T-helper 22 cell (primary cell): ENCODE measurements around the gene BCL2L12.

ENCODE experiments used
- DNase-seq: peaks from one replicate; pipeline ENCODE4 v3.0.0-alpha.2; 2020; ENCODE audit warnings: low read depth

BCL2L12 gene

DNA sequence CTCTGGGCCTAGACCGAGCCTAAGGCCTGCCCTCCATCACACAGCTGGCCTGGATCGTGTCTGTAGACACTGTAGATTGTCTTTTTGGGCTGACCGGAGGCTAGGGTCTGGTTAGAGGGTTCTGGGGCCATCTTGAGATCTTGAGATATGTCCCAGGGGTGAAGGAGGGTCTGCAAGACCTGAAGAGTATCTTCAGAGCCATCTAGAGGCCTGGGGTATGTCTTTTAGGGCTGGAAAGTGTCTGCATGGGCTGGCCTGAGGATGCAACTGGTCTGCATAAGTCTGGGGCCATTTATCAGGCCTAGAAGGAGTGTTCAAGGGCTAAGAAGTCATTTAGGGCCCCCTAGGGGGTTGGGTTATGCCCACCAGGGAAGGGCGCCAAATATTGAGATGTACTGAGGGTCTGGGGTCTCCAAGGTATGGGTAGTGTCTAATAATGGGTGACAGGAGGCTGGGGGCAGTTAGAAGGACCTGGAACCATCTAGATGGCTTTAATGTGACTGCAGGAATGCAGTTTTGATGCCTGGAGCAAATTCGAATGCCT, 23.2 kb upstream of the BCL2L12 start:
- DNase-seq, result no peak

DNA sequence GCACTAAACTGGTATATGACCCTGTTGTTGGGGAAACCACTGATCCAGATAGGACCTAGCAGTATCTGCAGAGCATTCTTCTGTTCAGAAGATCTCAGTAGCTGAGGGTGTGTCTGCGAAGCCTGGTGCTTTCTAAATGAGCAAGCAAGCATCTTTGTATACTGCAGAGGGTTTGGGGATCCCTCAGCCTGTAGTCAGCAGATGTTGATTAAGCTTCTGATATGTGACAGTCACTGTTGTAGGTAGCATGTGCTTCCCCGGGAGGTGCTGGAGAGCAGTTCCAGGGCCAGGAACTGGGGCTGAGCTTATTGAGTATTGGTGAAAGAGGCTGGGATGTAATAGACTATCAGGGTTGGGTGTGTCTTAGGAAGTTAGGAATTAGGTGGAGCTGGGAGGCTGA, 22.3 kb upstream of the BCL2L12 start:
- DNase-seq, result no peak

DNA sequence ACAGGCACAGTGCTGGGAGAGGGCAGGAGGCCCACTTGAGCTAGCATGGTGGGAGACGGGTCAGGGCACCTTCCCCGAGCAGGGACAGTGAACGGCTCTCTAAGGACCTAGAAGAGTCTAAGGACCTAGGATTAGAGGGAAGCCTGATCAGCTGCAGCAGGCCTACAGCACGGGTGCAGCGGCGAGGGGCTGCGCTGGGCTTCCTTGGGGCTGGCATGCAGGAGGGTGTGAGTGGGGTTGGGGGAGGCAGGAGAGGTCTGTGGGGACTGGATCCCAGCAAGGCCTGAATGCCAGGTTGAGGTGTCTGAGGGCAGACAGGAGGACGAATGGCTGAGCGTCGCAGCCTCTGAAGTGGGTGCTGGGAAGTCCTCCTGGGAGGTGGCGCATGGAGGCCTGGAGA, 20.1 kb upstream of the BCL2L12 start:
- no peak for DNase-seq

DNA sequence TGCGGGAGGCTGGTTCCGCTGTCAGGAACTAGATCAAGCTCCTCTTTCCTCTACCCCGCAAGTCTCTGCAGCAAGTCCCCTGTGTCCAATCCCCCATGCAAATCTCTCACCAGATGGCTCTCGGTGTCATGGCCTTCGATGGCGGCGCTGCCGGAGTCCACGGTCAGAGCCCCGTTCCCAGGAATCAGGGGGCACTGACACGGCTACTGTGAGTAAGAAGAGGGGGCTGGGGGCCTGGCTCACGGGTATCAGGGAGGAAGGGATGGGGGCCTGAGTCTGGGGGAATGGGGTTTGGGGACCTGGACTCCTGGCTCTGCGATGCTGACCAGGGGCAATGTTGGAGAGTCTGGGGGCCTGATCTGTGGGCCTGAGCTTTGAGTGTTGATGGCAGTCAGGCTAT, 19.7 kb upstream of the BCL2L12 start:
- no peak for DNase-seq

DNA sequence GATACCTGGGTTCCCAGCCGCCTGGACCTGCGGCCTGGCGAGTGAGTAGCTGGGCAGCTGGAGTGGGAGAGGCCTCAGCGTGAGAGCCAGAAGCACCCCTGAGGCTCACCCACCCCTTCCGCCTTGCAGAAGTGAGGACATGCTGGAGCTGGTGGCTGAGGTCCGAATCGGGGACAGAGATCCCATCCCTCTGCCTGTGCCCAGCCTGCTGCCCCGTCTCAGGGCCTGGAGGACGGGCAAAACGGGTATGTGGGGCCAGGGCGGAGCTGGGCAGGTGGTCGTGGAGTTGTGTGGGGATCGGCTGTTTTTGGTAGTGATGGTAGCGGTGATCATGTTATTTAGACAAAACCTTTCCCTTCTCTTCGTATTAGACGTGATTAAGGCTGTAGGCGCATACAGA, 19.1 kb upstream of the BCL2L12 start:
- no peak for DNase-seq

DNA sequence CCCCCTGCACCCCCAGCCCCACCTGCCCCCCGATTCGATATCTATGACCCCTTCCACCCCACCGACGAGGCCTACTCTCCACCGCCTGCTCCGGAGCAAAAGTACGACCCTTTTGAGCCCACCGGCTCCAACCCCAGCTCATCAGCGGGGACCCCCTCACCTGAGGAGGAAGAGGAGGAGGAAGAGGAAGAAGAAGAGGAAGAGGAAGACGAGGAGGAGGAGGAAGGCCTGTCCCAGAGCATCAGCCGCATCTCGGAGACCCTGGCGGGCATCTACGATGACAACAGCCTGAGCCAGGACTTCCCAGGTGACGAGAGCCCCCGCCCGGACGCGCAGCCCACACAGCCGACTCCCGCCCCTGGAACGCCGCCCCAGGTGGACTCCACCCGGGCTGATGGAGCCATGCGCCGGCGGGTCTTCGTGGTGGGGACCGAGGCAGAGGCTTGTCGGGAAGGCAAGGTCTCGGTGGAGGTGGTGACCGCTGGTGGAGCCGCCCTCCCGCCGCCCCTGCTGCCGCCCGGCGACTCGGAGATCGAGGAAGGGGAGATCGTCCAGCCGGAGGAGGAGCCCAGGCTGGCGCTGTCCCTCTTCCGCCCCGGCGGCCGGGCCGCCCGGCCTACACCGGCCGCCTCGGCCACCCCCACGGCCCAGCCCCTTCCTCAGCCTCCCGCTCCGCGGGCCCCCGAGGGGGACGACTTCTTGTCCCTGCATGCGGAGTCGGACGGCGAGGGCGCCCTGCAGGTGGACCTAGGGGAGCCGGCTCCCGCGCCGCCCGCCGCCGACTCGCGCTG, 14.5 kb upstream of the BCL2L12 start:
- no peak for DNase-seq

DNA sequence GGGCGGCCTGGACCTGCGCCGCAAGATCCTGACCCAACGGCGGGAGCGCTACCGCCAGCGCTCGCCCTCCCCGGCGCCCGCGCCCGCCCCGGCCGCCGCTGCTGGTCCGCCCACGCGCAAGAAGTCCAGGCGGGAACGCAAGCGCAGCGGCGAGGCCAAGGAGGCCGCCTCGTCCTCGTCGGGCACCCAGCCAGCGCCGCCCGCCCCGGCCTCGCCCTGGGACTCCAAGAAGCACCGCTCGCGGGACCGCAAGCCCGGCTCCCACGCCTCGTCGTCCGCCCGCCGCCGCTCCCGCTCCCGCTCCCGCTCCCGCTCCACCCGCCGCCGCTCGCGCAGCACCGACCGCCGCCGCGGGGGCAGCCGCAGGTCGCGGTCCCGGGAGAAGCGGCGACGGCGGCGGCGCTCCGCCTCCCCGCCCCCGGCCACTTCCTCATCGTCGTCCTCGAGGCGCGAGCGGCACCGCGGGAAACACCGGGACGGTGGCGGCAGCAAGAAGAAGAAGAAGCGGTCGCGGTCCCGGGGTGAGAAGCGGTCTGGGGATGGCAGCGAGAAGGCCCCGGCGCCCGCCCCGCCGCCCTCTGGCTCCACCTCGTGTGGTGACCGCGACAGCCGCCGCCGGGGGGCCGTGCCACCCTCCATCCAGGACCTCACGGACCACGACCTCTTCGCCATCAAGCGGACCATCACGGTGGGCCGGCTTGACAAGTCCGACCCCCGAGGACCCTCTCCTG, 13.7 kb upstream of the BCL2L12 start:
- DNase-seq, result no peak

DNA sequence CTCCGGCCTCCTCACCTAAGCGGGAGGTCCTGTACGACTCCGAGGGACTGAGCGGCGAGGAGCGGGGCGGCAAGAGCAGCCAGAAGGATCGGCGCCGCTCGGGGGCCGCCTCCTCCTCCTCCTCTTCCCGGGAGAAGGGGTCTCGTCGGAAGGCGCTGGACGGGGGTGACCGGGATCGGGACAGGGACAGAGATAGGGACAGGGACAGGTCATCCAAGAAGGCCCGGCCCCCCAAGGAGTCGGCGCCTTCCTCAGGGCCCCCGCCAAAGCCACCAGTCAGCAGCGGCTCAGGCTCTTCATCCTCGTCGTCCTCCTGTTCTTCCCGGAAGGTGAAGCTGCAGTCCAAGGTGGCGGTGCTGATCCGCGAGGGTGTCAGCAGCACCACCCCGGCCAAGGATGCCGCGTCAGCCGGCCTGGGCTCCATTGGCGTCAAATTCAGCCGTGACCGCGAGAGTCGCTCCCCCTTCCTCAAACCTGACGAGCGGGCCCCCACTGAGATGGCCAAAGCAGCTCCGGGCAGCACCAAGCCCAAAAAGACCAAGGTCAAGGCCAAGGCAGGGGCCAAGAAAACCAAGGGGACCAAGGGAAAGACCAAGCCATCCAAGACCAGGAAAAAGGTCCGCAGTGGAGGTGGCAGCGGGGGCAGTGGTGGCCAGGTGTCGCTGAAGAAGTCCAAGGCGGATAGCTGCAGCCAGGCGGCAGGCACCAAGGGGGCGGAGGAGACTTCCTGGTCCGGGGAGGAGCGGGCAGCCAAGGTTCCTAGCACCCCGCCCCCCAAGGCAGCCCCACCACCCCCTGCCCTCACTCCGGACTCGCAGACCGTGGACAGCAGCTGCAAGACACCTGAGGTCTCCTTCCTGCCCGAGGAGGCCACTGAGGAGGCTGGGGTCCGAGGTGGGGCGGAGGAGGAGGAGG, 12.9 kb upstream of the BCL2L12 start:
- DNase-seq, result no peak

DNA sequence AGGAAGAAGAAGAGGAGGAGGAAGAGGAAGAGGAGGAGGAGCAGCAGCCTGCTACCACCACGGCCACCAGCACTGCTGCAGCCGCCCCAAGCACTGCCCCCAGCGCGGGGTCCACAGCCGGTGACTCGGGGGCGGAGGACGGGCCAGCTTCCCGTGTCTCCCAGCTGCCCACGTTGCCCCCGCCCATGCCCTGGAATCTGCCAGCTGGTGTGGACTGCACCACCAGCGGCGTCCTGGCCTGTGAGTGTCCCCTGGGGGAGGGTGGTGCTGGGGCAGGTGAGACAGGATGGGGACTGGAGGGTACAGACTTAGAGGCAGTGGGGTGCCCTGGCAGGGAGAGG, 12.3 kb upstream of the BCL2L12 start:
- DNase-seq, result no peak

DNA sequence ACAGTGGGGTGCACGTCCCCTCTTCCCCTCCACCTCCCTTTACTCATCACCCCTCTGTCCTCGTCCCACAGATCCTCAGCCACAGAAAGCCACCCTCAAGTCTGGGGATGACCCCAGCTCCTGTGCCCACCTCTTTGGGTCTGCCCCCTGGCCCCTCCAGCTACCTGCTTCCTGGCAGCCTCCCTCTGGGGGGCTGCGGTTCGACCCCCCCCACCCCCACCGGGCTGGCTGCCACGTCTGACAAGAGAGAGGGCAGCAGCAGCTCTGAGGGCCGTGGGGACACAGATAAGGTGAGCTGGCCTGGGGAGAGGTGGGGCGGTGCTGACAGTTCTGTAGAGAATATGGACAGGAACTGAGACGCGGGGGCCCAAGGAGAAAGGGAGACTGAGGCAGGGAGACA, 11.2 kb upstream of the BCL2L12 start:
- DNase-seq, result no peak

DNA sequence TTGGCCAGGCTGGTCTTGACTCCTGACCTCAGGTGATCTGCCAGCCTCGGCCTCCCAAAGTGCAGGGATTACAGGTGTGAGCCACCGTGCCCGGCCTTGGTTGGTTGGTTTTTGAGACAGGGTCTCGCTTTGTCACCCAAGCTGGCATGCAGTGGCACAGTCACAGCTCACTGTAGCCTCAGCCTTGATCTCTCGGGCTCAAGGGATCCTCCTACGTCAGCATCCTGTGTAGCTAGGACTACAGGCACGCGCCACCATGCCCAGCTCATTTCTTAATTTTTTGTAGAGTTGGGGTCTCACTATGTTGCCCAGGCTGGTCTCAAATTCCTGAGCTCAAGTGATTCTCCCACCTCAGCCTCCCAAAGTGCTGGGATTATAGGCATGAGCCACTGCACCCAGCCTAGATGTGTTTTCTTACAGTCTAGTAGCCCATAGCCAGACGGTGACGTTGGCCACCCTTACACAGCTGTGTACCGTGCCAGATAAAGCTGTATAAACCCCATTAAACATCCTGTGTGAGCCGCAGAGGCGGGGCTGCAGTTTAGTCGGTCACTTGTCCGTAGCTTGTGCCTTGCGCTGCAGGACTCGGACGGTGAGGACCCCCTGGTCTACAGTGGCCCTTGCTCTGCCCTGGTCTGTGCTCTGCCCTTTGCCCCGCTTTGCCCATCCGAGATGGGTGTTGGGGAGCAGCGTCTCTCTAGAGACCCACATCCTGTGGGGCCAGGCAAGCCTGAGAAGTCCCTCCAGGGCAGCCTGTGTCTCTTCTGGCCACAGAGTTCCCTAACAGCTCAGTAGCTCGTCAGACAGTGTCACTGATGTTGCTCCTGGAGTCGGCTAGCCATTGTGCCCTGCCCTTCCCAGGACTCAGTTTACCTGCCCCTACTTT, 9.9 kb upstream of the BCL2L12 start:
- DNase-seq, result no peak

DNA sequence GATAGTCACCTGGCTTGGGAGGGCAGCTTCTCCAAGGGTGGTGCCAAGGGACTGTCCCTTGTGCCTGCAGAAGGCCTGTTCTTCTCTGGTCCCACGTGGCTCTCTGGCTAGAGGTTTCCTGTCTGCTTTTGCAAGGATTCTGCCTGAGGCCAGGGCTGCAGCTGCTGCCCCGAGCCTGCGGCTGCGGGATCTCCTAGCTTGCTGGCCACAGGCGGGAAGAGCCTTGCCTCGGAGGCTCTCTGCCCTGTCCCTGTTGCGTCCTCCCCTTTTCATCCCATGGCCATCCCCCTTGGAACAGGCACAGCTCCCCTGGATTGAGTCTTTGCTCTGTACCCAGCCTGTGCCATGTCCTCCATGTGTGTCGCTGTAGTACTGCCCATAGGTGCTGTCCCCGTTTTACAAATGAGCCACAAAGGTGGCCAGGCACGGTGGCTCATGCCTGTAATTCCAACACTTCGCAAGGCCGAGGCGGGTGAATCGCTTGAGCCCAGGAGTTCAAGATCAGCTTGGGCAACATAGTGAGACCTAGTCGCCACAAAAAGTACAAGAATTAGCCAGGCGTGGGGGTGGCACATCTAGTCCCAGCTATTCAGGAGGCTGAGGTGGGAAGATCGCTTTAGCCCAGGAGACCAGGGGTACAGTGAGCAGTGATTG, 9.2 kb upstream of the BCL2L12 start:
- no peak for DNase-seq

DNA sequence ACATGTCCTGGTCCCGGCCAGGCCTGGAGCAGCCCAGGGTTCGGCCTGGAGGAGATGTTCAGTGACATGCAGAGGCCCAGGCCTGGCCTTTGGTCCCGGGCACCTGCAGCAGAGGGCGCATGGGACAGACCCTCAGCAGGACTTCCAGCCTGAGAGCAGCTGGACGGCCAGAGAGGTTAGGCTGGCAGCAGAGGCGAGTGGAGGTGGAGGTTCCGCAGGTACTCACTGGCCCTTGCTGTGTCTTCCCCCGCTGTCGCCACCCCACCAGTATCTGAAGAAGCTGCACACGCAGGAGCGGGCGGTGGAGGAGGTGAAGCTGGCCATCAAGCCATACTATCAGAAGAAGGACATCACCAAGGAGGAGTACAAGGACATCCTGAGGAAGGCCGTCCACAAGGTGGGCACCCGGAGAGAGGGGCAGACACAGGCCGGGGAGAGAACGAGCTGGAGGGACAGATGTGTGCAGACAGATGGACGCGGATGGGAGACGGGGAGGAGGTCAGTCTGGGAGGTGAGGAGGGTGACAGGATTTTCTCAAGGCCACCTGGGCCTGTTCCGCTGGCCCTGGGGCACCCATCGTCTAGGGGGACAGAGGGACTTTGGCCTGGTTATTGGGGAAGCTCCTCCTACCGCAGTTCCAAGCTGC, 8.1 kb upstream of the BCL2L12 start:
- DNase-seq, result no peak

DNA sequence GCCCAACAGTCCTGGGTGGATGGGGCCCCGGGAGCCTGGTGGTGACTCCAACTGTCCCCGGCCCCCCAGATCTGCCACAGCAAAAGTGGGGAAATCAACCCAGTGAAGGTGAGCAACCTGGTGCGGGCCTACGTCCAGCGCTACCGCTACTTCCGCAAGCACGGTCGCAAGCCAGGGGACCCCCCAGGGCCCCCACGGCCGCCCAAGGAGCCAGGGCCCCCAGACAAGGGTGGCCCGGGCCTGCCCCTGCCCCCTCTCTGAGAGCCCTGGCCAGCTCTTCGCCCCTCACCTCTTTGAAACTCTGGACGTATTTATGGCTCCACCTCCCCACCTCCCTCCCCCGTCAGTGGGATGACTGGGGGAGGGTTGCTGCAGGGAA, 7.6 kb upstream of the BCL2L12 start:
- no peak for DNase-seq

DNA sequence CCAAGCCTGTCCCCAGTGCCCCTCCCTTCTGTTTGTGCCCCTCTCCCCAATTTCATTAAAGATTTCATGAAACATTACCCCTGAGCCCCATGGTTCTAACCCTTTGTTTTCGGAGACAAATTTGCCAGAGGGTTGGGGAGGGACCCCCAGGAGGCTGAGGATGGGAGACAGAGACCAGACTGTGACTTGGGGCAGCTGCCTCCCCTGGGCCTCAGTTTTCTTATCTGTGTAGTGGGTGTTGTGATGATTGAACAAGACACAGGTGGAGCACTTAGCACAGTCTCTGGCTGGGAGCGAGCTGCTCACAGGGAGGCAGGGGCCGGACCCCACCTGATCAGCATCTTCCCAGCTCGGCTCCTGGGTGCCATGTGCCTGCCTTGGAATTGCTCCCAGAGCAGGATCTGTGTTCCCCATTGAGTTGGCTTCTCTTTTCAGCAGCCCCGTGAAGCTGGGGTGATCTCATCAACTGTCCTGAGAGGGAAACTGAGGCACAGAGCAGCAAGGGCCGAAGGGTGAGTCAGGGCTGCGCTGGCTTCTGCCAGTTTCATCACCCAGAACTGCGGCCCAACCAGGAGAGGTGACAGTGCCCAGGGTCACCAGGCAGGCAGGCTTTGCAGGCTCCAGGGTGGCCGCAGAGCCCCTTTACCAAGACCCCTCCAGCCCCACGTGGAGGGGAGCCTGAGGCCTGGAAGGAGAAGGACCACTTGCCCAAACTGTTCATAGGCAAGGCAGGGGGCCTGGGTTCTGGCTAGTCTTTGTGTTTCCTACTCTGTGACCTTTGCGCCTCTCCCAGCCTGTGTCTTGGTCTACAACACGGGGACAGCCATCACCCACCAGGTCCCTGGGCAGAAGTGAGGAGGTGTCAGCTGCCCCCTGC, 6.9 kb upstream of the BCL2L12 start:
- DNase-seq, result no peak

DNA sequence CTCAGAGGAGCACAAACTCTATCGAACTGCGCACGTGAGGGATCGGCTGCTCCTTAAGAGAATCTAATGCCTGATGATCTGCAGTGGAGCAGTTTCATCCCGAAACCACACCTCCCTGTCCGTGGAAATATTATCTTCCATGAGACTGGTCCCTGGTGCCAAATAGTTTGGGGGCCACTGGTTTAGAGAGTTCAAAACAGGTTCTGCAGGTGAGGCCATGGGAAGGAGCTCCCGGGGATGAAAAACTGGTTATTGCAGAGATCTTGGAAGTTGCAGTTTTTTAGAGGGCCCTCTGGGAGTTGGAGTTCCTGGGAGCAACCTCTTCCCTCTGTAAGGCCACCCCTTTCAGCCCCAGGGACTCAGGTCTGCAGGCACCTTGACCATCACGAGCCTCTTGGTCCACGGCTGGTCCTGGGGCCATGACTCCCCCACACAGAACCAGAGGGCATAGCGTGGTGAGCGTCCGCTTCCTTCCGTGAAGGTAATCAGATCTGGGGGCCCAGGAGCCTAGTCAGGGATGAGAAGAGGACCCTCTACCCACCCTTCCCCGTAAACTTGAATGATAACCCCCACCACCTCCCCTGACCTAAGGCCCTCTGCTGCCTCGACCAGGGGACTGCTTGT, 5.3 kb upstream of the BCL2L12 start:
- no peak for DNase-seq

DNA sequence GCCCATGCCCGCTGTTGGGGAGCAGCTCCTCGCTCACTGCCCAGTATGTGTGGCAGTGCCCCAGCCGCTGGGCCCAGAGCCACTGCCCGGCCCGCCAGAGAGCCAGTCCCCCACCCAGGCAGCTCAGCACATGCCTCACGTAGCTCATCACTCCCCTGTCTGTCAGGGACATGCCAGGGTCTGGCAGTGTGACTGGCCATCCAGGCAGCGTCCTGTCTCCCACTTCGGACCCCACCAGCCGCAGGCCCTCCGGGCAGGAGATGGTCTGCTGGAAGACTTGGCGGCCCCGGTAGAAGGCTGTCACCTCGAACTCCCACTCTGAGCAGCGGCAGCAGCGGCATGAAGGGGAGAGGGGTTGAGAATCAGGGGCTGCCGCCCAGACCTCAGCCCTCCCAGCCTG, 3.7 kb upstream of the BCL2L12 start:
- DNase-seq, result no peak

DNA sequence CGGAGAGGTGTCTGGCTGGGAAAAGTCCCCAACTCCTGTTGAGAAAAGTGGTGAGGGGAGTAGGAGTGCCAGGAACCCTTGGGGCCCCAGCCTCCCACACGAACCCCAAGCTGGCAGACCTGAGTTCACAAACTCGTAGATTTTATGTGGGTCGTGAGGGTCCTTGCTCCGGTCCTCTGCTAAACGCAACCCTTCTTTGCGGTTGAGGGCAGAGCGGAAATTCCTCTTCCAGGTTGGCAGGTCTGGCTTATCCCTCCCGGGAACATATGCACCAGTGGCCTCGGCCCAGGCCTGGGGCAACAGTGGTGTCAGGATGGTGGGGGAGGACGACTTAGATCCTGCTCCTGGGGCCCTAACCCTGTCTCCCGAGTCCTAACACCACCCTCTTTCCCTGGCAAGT, 2.5 kb upstream of the BCL2L12 start:
- DNase-seq, result no peak
